Upper lobe of left lung (tissue), 6 donors: Measurements from ENCODE around the gene EPC1. TPM values are rescaled to one million over a fixed set of nuclear protein-coding genes. Genes with fewer than 3 reads are reported as not detected.

ENCODE experiments used
- ATAC-seq, 2 donors: fragments of 200-7000 bp; cut with Tn5 transposase; one replicate each; pipeline ENCODE4 v1.9.1; 2022; ENCODE audit warnings: mild to moderate bottlenecking in 2 of 2, moderate library complexity in 2 of 2; ENCODE audit not compliant: low FRiP score in 2 of 2
- DNase-seq, 2 donors: peaks; one replicate each; pipeline ENCODE4 v3.0.0-alpha.2; 2019 to 2020
- H3K27ac ChIP-seq, 4 donors: fragments of 200-600 bp; sonication (generic); one replicate each; pipeline ENCODE4 v1.5.1; 2016 to 2019
- H3K27me3 ChIP-seq, 4 donors: fragments of 200-600 bp; sonication (generic); one replicate each; pipeline ENCODE4 v1.5.1; 2017 to 2019
- H3K36me3 ChIP-seq, 4 donors: fragments of 200-600 bp; sonication (generic); one replicate each; pipeline ENCODE4 v1.5.1; 2016 to 2019
- H3K4me1 ChIP-seq, 4 donors: fragments of 200-600 bp; sonication (generic); one replicate each; pipeline ENCODE4 v1.5.1; 2018 to 2019
- H3K4me3 ChIP-seq, 4 donors: fragments of 200-600 bp; sonication (generic); one replicate each; pipeline ENCODE4 v1.5.1; 2017 to 2019; ENCODE audit warnings: mild to moderate bottlenecking in 2 of 4, moderate library complexity in 1 of 4
- H3K9me3 ChIP-seq, 4 donors: fragments of 200-600 bp; sonication (generic); one replicate each; pipeline ENCODE4 v1.5.1; 2018 to 2019
- CTCF ChIP-seq, 6 experiments: fragments of 450-650 bp in 4 of 6; fragments of 200-600 bp in 2 of 6; sonication (generic) in 2 of 6; IDR thresholded peaks; one replicate each; pipeline ENCODE4 v1.5.1; 2016 to 2019; ENCODE audit warnings: antibody characterized with exemption in 6 of 6
- EP300 ChIP-seq, 4 donors: sonication (generic); formaldehyde crosslinking; IDR thresholded peaks; one replicate each; pipeline ENCODE4 v1.5.1; 2017; ENCODE audit warnings: antibody characterized with exemption in 4 of 4, control low read depth in 2 of 4
- POLR2A ChIP-seq, 4 donors: fragments of 450-650 bp; IDR thresholded peaks; one replicate each; pipeline ENCODE4 v1.5.1; 2016 to 2017; ENCODE audit warnings: antibody characterized with exemption in 4 of 4, mild to moderate bottlenecking in 2 of 4
- POLR2AphosphoS5 ChIP-seq, 2 donors: sonication (generic); formaldehyde crosslinking; IDR thresholded peaks; one replicate each; pipeline ENCODE4 v1.5.1; 2017; ENCODE audit warnings: antibody characterized with exemption in 2 of 2
- WGBS, 2 donors: methylation state at CpG; one replicate each; pipeline ENCODE4 v1.1.5; 2017 to 2018; 5-methylcytosine and 5-hydroxymethylcytosine counted together
- total RNA-seq, 6 donors: library from RNA; depleted of rRNA in 4 of 6; stranded (reverse); fragments of >200 nt in 4 of 6; gene quantifications; one replicate each; pipeline versions ENCODE4 v1.1.0 to v1.2.1, GENCODE V29; 2016 to 2021
- donor health status: DM: no; HTN: no; CAD: no; lungs with moderate emphysema.
- donor health status: DM: no; HTN: yes; CAD: no; lungs with severe emphysema.

The EPC1 gene
- total RNA-seq, 6 donors from 2014 or later = 26.2 to 82.8 (median 36.7) TPM

- TF ChIP-seq EP300 (IDR thresholded peaks at IDR 0.05) (no peak), CTCF (IDR thresholded peaks at IDR 0.05) (no peak), POLR2AphosphoS5 (IDR thresholded peaks at IDR 0.05) (no peak), POLR2A (IDR thresholded peaks at IDR 0.05) (no peak)
- DNase-seq (no peak), ATAC-seq (no peak)
- H3K27ac ChIP-seq = peak overlapping the region in 2 of 4 donors; percentile 11 to 99
- no peaks in the 10 kb centered on the region for H3K27me3 ChIP-seq
- peak overlapping the region in 3 of 4 donors; percentile 71 to 84 (median 74) for H3K4me3 ChIP-seq
- WGBS, 2 donors = 72 to 79% methylated on average over 18 of the region's 18 CpGs
- H3K9me3 ChIP-seq = no peaks in the 10 kb centered on the region
- peaks cover 38 to 52% (median 40%) of the 10 kb centered on the region in 4 donors for H3K4me1 ChIP-seq
- H3K36me3 ChIP-seq = peaks cover 0 to 13% (median 0%) of the 10 kb centered on the region in 4 donors
Measured at GRCh38 chr10:32348297-32349198, 1.6 kb upstream of the EPC1 start.

GRCh38 chr10:32347363-32348022, 535 bp upstream of the EPC1 start:
- ATAC-seq (peak in 1 of 2 donors; percentile 1), DNase-seq (peak; percentile 27 to 91)
- peak overlapping the region; percentile 32 to 84 (median 72) for H3K4me3 ChIP-seq
- H3K4me1 ChIP-seq = peaks cover 37 to 48% (median 38%) of the 10 kb centered on the region in 4 donors
- no peaks in the 10 kb centered on the region for H3K27me3 ChIP-seq
- 0 to 1% methylated on average over 18 to 19 of the region's 49 CpGs for WGBS, 2 donors
- peaks cover 0 to 19% (median 0%) of the 10 kb centered on the region in 4 donors for H3K36me3 ChIP-seq
- TF ChIP-seq EP300 (IDR thresholded peaks at IDR 0.05) = no peak
- TF ChIP-seq CTCF (IDR thresholded peaks at IDR 0.05) = peak in 1 of 6 experiments; percentile 39
- H3K27ac ChIP-seq = peak overlapping the region; percentile 99 to 100 (median 100)
- no peaks in the 10 kb centered on the region for H3K9me3 ChIP-seq

- peak; percentile 96 to 99 (median 98) for TF ChIP-seq CTCF (IDR thresholded peaks at IDR 0.05)
- TF ChIP-seq POLR2AphosphoS5 (IDR thresholded peaks at IDR 0.05) = peak; percentile 16 to 73
- TF ChIP-seq EP300 (IDR thresholded peaks at IDR 0.05) = no peak
- Histone ChIP-seq H3K27ac (peak overlapping the region; percentile 99 to 100 (median 100)), H3K9me3 (no peaks in the 10 kb centered on the region), H3K4me1 (peaks cover 44 to 59% (median 46%) of the 10 kb centered on the region in 4 donors), H3K36me3 (peaks cover 0 to 19% (median 0%) of the 10 kb centered on the region in 4 donors), H3K4me3 (peak overlapping the region; percentile 41 to 84 (median 72)), H3K27me3 (no peaks in the 10 kb centered on the region)
- ATAC-seq = peak; percentile 98 to 100
- peak; percentile 98 for DNase-seq
- WGBS, 2 donors = 0 to 2% methylated on average over 8 to 13 of the region's 30 CpGs
Measured at GRCh38 chr10:32346134-32346550, 816 bp downstream of the EPC1 start.

- H3K27me3 ChIP-seq = no peaks in the 10 kb centered on the region
- no peak for DNase-seq
- peaks cover 0 to 19% (median 0%) of the 10 kb centered on the region in 4 donors for H3K36me3 ChIP-seq
- H3K27ac ChIP-seq = no peak overlapping the region
- no peak for TF ChIP-seq CTCF (IDR thresholded peaks at IDR 0.05)
- TF ChIP-seq EP300 (IDR thresholded peaks at IDR 0.05) = no peak
- no peak for TF ChIP-seq POLR2AphosphoS5 (IDR thresholded peaks at IDR 0.05)
- no peak for TF ChIP-seq POLR2A (IDR thresholded peaks at IDR 0.05)
- peaks cover 70 to 84% (median 80%) of the 10 kb centered on the region in 4 donors for H3K4me1 ChIP-seq
- 78 to 84% methylated on average over 1 of the region's 1 CpG for WGBS, 2 donors
- ATAC-seq = no peak
- no peaks in the 10 kb centered on the region for H3K9me3 ChIP-seq
- no peak overlapping the region for H3K4me3 ChIP-seq
Measured at GRCh38 chr10:32341596-32341995, 5.4 kb downstream of the EPC1 start.
